ENCODE data around the gene KIF2C.
A peak's percentile ranks its signal among the peaks of the same experiment; 100 is the strongest.
"Not testable (repeated sequence)": the region's sequence is repeated elsewhere in the genome, so short reads cannot be mapped to it uniquely, and the experiment has no call there.

The KIF2C gene

GRCh38 chr1:44808938-44809917 lies 69.6 kb downstream of the KIF2C start:
- DNase-seq (ENCODE audit: insufficient read length, low spot score) (peak; percentile 82), FAIRE-seq (peak; percentile 97)

DNA sequence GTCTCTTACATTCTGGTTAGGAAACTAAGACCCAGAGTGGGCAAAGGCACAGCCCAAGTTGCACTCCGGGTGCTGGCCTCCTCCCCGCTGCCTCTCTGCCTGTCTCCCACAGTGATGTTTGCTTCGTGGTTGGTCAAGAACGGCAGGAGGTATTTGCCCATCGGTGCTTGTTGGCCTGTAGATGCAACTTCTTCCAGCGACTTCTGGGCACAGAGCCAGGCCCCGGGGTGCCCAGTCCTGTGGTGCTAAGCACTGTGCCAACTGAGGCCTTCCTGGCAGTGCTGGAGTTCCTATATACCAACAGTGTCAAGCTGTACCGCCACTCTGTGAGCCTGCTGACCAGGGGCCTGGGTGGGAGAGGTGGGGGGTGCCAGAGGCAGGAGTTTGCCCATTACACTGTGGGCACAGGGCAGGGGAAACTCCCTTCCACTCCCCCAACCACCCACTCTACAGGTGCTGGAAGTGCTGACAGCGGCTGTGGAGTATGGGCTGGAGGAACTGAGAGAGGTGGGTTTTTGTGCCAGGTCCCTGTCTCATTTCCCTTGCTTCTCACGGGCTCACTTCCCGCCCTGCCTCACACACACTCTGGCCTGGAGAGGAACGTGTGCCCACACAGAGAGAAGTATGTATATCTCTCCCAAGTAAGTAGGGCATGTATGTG lies 70.6 kb downstream of the KIF2C start:
- DNase-seq (ENCODE audit: insufficient read length, low spot score) (no peak), FAIRE-seq (peak; percentile 84)

- peak; percentile 8 for FAIRE-seq
- DNase-seq (ENCODE audit: insufficient read length, low spot score), result not testable (repeated sequence)
These were observed 71.1 kb downstream of the KIF2C start for GRCh38 chr1:44810762-44811105.

DNA sequence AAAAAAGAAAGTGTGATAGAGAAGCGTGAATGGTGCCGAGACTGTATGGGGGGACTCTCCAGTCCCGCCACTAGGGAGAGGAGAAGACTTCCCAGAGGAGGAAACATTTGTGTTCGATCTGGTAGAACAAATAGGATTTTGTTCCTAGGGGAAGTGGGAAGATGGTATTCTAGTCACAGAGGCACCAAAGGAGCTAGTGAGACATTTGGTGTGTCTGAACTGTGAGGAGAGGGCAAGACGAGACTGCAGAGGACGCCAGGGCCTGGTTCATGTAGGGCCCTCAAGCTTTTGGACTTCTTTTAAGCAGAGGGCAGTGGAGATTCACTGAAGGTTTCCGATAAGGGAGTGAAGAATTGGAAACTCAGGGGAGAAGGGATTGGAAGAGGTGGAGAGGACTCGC lies 71.6 kb downstream of the KIF2C start:
- no peak for FAIRE-seq

GRCh38 chr1:44812822-44813543 lies 73.3 kb downstream of the KIF2C start:
- FAIRE-seq (no peak), DNase-seq (ENCODE audit: insufficient read length, low spot score) (no peak)

More for the DNA sequence above, 71.6 kb downstream of the KIF2C start:
- no peak for DNase-seq (ENCODE audit: insufficient read length, low spot score)

DNA sequence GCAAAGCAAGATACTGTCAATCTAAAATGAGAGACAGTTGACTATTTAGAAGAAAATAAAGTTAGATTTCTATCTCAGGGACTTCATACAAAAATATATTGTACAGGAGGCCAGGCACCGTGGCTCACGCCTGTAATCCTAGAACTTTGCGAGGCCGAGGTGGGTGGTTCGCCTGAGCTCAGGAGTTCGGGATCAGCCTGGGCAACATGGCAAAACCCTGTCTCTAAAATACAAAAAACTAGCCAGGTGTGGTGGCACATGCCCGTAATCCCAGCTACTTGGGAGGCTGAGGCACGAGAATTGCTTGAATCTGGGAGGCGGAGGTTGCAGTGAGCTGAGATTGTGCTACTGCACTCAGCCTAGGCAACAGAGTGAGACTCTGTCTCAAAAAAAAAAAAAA lies 76.3 kb downstream of the KIF2C start:
- FAIRE-seq, result not testable (repeated sequence)

DNA sequence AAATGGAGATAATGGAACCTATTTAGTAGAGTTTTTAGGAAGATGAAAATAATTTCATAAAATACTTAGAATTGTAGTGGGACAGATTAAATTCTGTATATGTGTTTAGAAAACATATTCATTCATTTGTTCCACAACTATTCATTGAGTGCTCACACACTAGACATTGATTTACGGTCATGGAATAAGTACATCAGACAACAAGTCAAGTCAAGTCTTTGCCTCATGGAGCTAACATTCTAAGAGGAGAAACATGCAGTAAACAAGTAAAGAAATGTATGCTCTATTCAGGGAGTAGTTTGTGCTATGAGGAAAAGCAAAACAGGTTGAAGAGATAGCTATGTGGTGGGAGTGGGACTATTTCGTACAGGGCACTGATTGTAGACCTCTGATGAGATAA lies 77.7 kb downstream of the KIF2C start:
- no peak for DNase-seq (ENCODE audit: insufficient read length, low spot score)
- no peak for FAIRE-seq

More for the DNA sequence above, 76.3 kb downstream of the KIF2C start:
- DNase-seq (ENCODE audit: insufficient read length, low spot score), result not testable (repeated sequence)

Measured in GM19239 (cell line).